SK-N-SH treated with all-trans-retinoic acid at 6 μM for 48 hours (cell line): ENCODE measurements around the gene GSE1.
A peak's percentile ranks its signal among the peaks of the same experiment; 100 is the strongest.

Source experiments
- ATAC-seq: fragments of 200-7000 bp; cut with Tn5 transposase; 3 replicates; pipeline ENCODE4 v1.9.1; 2020; ENCODE audit warnings: mild to moderate bottlenecking, moderate library complexity
- ARNTL ChIP-seq: fragments of 450-650 bp; formaldehyde crosslinking; IDR thresholded peaks from 2 replicates; pipeline ENCODE4 v1.5.0; 2020; ENCODE audit warnings: low read depth, mild to moderate bottlenecking, moderate library complexity, borderline replicate concordance
- BACH2 ChIP-seq: fragments of 250-450 bp; sonication (Bioruptor Pico); IDR thresholded peaks from 2 replicates; pipeline ENCODE4 v1.9.0; 2021; ENCODE audit warnings: mild to moderate bottlenecking, borderline replicate concordance
- CSDC2 ChIP-seq: fragments of 250-450 bp; sonication (Bioruptor Pico); IDR thresholded peaks from 2 replicates; pipeline ENCODE4 v1.5.0; 2020; ENCODE audit warnings: mild to moderate bottlenecking, moderate library complexity
- ESRRG ChIP-seq: fragments of 250-450 bp; sonication (Bioruptor Pico); IDR thresholded peaks from 2 replicates; pipeline ENCODE4 v1.6.1; 2021; ENCODE audit warnings: mild to moderate bottlenecking
- GLIS3 ChIP-seq: fragments of 250-450 bp; sonication (Bioruptor Pico); IDR thresholded peaks from 2 replicates; pipeline ENCODE4 v1.5.0; 2020; ENCODE audit warnings: mild to moderate bottlenecking, moderate library complexity
- ISL1 ChIP-seq: fragments of 250-450 bp; sonication (Bioruptor Pico); IDR thresholded peaks from 2 replicates; pipeline ENCODE4 v2.1.2; 2022; ENCODE audit warnings: mild to moderate bottlenecking, moderate library complexity
- OSR1 ChIP-seq: fragments of 250-450 bp; sonication (Bioruptor Pico); IDR thresholded peaks from 2 replicates; pipeline ENCODE4 v1.8.0; 2022; ENCODE audit warnings: moderate library complexity, mild to moderate bottlenecking, inconsistent platforms
- POU6F1 ChIP-seq: fragments of 250-450 bp; sonication (Bioruptor Pico); IDR thresholded peaks from 2 replicates; pipeline ENCODE4 v1.8.0; 2021; ENCODE audit warnings: low read depth, mild to moderate bottlenecking, moderate library complexity, borderline replicate concordance
- PPARA ChIP-seq: fragments of 250-450 bp; sonication (Bioruptor Pico); IDR thresholded peaks from 2 replicates; pipeline ENCODE4 v1.5.0; 2020; ENCODE audit warnings: mild to moderate bottlenecking, borderline replicate concordance
- RARB ChIP-seq: fragments of 250-450 bp; sonication (Bioruptor Pico); IDR thresholded peaks from 2 replicates; pipeline ENCODE4 v1.8.0; 2021; ENCODE audit warnings: mild to moderate bottlenecking, moderate library complexity
- SNAI2 ChIP-seq: fragments of 250-450 bp; sonication (Bioruptor Pico); IDR thresholded peaks from 2 replicates; pipeline ENCODE4 v1.5.0; 2020; ENCODE audit warnings: mild to moderate bottlenecking, moderate library complexity
- TCF4 ChIP-seq: fragments of 250-450 bp; sonication (Bioruptor Pico); IDR thresholded peaks from 2 replicates; pipeline ENCODE4 v1.8.0; 2021; ENCODE audit warnings: mild to moderate bottlenecking, moderate library complexity, borderline replicate concordance
- TOX ChIP-seq: fragments of 250-450 bp; sonication (Bioruptor Pico); IDR thresholded peaks from 2 replicates; pipeline ENCODE4 v1.8.0; 2021; ENCODE audit warnings: mild to moderate bottlenecking, moderate library complexity, borderline replicate concordance
- TSHZ2 ChIP-seq: fragments of 250-450 bp; sonication (Bioruptor Pico); IDR thresholded peaks from 2 replicates; pipeline ENCODE4 v1.5.0; 2020; ENCODE audit warnings: mild to moderate bottlenecking, moderate library complexity
- ZC3H10 ChIP-seq: fragments of 250-450 bp; sonication (Bioruptor Pico); IDR thresholded peaks from 2 replicates; pipeline ENCODE4 v1.5.1; 2021; ENCODE audit warnings: mild to moderate bottlenecking, moderate library complexity
- ZFP3 ChIP-seq: fragments of 250-450 bp; sonication (Bioruptor Pico); IDR thresholded peaks from 2 replicates; pipeline ENCODE4 v1.5.0; 2020; ENCODE audit warnings: mild to moderate bottlenecking, moderate library complexity
- ZNF70 ChIP-seq: fragments of 450-650 bp; formaldehyde crosslinking; IDR thresholded peaks from 2 replicates; pipeline ENCODE4 v1.5.0; 2020; ENCODE audit warnings: mild to moderate bottlenecking, moderate library complexity
- ZNF8 ChIP-seq: fragments of 450-650 bp; formaldehyde crosslinking; IDR thresholded peaks from 2 replicates; pipeline ENCODE4 v1.5.0; 2020; ENCODE audit warnings: mild to moderate bottlenecking, moderate library complexity
- TF ChIP-seq, protein P1 (sequence below): fragments of 250-450 bp; sonication (Bioruptor Pico); IDR thresholded peaks from 2 replicates; pipeline ENCODE4 v1.5.1; 2021; ENCODE audit warnings: mild to moderate bottlenecking, moderate library complexity
- TF ChIP-seq, protein P2 (sequence below): fragments of 250-450 bp; sonication (Bioruptor Pico); IDR thresholded peaks from 2 replicates; pipeline ENCODE4 v1.8.0; 2020; ENCODE audit warnings: mild to moderate bottlenecking, moderate library complexity, borderline replicate concordance

The GSE1 gene

DNA sequence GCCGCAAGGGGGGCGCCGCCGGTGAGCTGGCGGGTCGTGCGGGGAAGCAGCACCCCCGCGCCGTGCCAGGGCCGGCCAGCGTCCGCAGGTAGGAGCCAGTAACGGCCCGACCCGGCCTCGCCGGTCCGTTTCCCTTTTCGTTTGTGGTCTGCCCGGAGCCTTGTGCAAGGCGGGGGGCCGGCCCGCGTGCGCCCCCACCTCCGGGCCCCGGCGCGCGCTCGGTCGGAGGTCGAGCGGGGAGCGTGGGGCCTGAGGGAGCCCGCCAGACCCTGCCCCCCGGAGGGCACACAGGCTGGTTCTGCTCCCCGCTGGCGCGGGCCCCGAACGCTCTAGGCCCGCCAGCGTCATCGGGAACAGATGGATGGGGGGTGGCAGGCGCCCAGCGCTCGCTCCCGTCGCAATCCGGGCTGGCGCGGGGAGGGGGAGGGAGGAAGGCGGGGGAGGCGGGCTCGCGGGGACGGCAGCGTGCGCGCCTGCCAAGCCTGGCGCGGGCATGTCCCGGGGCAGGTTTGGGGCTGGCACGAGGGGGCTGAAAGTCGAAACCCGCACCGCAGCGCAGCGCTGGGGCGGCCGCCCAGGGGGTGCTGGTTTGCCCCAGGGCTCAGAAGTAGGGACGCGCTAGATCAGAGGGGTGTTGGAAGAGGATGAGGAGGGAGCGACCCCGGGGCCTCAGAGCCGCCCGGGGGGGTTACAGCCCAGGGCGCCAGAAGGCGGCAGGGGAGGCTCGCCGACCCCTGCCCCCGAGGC lies 1.5 kb upstream of the GSE1 start:
- peak; percentile 23 for ATAC-seq
- TF ChIP-seq CSDC2 (CRISPR knock-in tag) (0 out of 2 replicates have a peak, but pooled peaks have one; percentile 65), TSHZ2 (CRISPR knock-in tag) (0 out of 2 replicates have a peak, but pooled peaks have one; percentile 34), BACH2 (CRISPR knock-in tag) (no peak)

DNA sequence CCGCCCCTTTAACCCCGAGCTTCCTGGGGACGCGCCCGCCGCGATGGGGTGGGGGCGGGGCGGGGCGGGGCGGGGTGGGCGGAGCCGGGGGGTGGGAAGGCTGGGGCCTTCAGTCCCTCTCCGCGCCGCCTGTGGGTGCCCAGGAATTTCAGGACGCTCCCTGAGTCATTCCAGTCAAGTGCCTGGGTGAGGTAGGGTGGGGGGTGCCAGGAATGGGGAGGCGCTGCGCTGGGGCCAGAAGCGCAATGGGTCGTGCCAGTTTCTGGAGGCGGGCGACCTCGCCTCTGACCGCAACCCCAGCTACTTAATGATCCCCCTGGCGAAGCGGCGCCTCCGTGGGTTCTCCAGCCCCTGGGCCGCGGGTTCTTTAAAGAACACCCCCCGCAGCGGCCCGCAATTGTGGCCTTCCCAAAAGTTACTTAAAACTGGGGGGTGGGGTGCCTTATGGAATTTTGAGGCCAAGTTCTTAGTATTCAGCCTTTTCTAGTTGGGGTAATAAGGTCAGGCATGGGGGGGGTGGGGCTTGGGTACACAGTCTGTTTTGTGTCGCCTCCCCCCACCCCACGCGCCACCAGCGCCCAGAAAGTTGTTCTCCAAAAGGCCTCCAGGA lies 826 bp upstream of the GSE1 start:
- TF ChIP-seq ESRRG: no peak
- TF ChIP-seq PPARA (CRISPR knock-in tag): no peak
- TF ChIP-seq ZNF70 (CRISPR knock-in tag): no peak
- TF ChIP-seq TOX: no peak
- no peak for TF ChIP-seq TSHZ2 (CRISPR knock-in tag)
- TF ChIP-seq GLIS3 (CRISPR knock-in tag): no peak
- no peak for TF ChIP-seq ARNTL (CRISPR knock-in tag)
- TF ChIP-seq ZNF8 (CRISPR knock-in tag): no peak
- TF ChIP-seq, protein P1, sequence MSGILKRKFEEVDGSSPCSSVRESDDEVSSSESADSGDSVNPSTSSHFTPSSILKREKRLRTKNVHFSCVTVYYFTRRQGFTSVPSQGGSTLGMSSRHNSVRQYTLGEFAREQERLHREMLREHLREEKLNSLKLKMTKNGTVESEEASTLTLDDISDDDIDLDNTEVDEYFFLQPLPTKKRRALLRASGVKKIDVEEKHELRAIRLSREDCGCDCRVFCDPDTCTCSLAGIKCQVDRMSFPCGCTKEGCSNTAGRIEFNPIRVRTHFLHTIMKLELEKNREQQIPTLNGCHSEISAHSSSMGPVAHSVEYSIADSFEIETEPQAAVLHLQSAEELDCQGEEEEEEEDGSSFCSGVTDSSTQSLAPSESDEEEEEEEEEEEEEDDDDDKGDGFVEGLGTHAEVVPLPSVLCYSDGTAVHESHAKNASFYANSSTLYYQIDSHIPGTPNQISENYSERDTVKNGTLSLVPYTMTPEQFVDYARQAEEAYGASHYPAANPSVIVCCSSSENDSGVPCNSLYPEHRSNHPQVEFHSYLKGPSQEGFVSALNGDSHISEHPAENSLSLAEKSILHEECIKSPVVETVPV (CRISPR knock-in tag): no peak
- no peak for TF ChIP-seq SNAI2 (CRISPR knock-in tag)
- TF ChIP-seq ZFP3 (CRISPR knock-in tag): no peak
- no peak for TF ChIP-seq BACH2 (CRISPR knock-in tag)
- no peak for TF ChIP-seq POU6F1
- TF ChIP-seq CSDC2 (CRISPR knock-in tag): no peak
- TF ChIP-seq, protein P2, sequence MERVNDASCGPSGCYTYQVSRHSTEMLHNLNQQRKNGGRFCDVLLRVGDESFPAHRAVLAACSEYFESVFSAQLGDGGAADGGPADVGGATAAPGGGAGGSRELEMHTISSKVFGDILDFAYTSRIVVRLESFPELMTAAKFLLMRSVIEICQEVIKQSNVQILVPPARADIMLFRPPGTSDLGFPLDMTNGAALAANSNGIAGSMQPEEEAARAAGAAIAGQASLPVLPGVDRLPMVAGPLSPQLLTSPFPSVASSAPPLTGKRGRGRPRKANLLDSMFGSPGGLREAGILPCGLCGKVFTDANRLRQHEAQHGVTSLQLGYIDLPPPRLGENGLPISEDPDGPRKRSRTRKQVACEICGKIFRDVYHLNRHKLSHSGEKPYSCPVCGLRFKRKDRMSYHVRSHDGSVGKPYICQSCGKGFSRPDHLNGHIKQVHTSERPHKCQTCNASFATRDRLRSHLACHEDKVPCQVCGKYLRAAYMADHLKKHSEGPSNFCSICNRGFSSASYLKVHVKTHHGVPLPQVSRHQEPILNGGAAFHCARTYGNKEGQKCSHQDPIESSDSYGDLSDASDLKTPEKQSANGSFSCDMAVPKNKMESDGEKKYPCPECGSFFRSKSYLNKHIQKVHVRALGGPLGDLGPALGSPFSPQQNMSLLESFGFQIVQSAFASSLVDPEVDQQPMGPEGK: no peak
- TF ChIP-seq OSR1 (CRISPR knock-in tag): no peak
- no peak for TF ChIP-seq RARB (CRISPR knock-in tag)
- TF ChIP-seq ISL1: no peak
- TF ChIP-seq TCF4 (CRISPR knock-in tag): no peak
- no peak for TF ChIP-seq ZC3H10 (CRISPR knock-in tag)
- ATAC-seq: peak; percentile 42
